HG03108 (cell line): ENCODE results near the gene TOR3A.
A peak's percentile ranks its signal among the peaks of the same experiment; 100 is the strongest.
"Not testable (repeated sequence)": the region's sequence is repeated elsewhere in the genome, so short reads cannot be mapped to it uniquely, and the experiment has no call there.

Experiments used
- ATAC-seq: cut with Tn5 transposase; IDR thresholded peaks from one replicate; pipeline ENCODE4 v1.9.1; 2021; ENCODE audit warnings: moderate library complexity; ENCODE audit not compliant: unreplicated experiment

The TOR3A gene

GRCh38 chr1:179104611-179105250 is 22.9 kb downstream of the TOR3A start:
- ATAC-seq, result no peak

GRCh38 chr1:179105393-179105792 is 23.5 kb downstream of the TOR3A start:
- no peak for ATAC-seq

- no peak for ATAC-seq
Observed at GRCh38 chr1:179107706-179108629, 26.1 kb downstream of the TOR3A start.

- ATAC-seq, result no peak
Observed at GRCh38 chr1:179108644-179109043, 26.8 kb downstream of the TOR3A start.

GRCh38 chr1:179115181-179115580 is 33.3 kb downstream of the TOR3A start:
- no peak for ATAC-seq

GRCh38 chr1:179119513-179119912 is 37.6 kb downstream of the TOR3A start:
- ATAC-seq, result no peak

- ATAC-seq, result no peak
Observed at GRCh38 chr1:179120736-179121135, 38.9 kb downstream of the TOR3A start.

- ATAC-seq, result no peak
Observed at GRCh38 chr1:179121159-179121938, 39.5 kb downstream of the TOR3A start.

- no peak for ATAC-seq
Observed at GRCh38 chr1:179124873-179125272, 43.0 kb downstream of the TOR3A start.

GRCh38 chr1:179126338-179127060 is 44.6 kb downstream of the TOR3A start:
- no peak for ATAC-seq

- ATAC-seq, result no peak
Observed at GRCh38 chr1:179127163-179127895, 45.5 kb downstream of the TOR3A start.

GRCh38 chr1:179128520-179128919 is 46.6 kb downstream of the TOR3A start:
- no peak for ATAC-seq

GRCh38 chr1:179129702-179130473 is 48.0 kb downstream of the TOR3A start:
- ATAC-seq, result peak; percentile 95

- ATAC-seq, result not testable (repeated sequence)
Observed at GRCh38 chr1:179135168-179135567, 53.3 kb downstream of the TOR3A start.

- not testable (repeated sequence) for ATAC-seq
Observed at GRCh38 chr1:179135707-179136106, 53.8 kb downstream of the TOR3A start.

GRCh38 chr1:179137617-179138255 is 55.9 kb downstream of the TOR3A start:
- ATAC-seq, result no peak

GRCh38 chr1:179138755-179139154 is 56.9 kb downstream of the TOR3A start:
- ATAC-seq, result not testable (repeated sequence)

- ATAC-seq, result no peak
Observed at GRCh38 chr1:179141592-179142251, 59.9 kb downstream of the TOR3A start.
